ENCODE data around the gene TES. TPM values are rescaled to one million over a fixed set of nuclear protein-coding genes. Genes with fewer than 3 reads are reported as not detected.

Gene TES
- total RNA-seq, 4 donors from 2014 or later = 77.4 to 119 (median 115) TPM

DNA sequence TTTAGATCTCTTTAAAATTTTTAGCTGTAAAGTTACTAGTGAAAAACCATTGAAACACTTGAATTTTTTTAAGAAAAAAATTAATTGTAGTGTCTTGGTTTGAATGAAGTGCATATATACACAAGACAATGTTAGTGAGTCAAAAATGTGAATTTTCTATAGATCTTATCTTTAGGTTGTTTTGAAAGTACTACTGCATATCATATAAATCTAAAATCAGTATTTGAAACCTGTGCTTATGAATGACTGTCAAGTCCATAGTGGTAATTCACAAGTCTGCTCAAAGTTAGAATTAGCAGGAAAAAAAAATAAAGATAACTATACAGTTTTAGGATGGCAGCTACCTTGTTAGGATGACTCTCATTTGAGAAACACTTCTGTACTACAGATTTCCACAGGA is 25.0 kb downstream of the TES start:
- no peaks in the 10 kb centered on the region for H3K36me3 ChIP-seq
- H3K4me3 ChIP-seq = no peak overlapping the region
- TF ChIP-seq EP300 (IDR thresholded peaks at IDR 0.05; ENCODE audit: low read depth) = no peak
- no peak for TF ChIP-seq POLR2AphosphoS5 (IDR thresholded peaks at IDR 0.05)
- TF ChIP-seq POLR2A (IDR thresholded peaks at IDR 0.05) = no peak
- TF ChIP-seq, protein P1, sequence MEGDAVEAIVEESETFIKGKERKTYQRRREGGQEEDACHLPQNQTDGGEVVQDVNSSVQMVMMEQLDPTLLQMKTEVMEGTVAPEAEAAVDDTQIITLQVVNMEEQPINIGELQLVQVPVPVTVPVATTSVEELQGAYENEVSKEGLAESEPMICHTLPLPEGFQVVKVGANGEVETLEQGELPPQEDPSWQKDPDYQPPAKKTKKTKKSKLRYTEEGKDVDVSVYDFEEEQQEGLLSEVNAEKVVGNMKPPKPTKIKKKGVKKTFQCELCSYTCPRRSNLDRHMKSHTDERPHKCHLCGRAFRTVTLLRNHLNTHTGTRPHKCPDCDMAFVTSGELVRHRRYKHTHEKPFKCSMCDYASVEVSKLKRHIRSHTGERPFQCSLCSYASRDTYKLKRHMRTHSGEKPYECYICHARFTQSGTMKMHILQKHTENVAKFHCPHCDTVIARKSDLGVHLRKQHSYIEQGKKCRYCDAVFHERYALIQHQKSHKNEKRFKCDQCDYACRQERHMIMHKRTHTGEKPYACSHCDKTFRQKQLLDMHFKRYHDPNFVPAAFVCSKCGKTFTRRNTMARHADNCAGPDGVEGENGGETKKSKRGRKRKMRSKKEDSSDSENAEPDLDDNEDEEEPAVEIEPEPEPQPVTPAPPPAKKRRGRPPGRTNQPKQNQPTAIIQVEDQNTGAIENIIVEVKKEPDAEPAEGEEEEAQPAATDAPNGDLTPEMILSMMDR (IDR thresholded peaks at IDR 0.05) = no peak
- in situ Hi-C loops (cut with MboI; ENCODE audit: low pct_ligation_motif_present in 1 of 4, low pct_unique_long_range_greater_than_20kb in 1 of 4, low sequenced_read_pairs in 3 of 4) (loop anchor here in 2 of 4 donors (5.0 kb wide), 1 partner anchor 58 kb away; no protein-coding TSS in a partner anchor), intact Hi-C loops (cut with DNase I; ENCODE audit: low total_unique reads) (loop anchor here (5.0 kb wide), 1 partner anchor 48 kb away; no protein-coding TSS in a partner anchor)
- H3K4me1 ChIP-seq = peaks cover 18 to 66% (median 34%) of the 10 kb centered on the region in 4 donors
- H3K27me3 ChIP-seq = no peaks in the 10 kb centered on the region
- H3K27ac ChIP-seq = peak overlapping the region in 3 of 4 donors; percentile 82 to 98 (median 96)
- no peaks in the 10 kb centered on the region for H3K9me3 ChIP-seq
- DNase-seq = no peak

DNA sequence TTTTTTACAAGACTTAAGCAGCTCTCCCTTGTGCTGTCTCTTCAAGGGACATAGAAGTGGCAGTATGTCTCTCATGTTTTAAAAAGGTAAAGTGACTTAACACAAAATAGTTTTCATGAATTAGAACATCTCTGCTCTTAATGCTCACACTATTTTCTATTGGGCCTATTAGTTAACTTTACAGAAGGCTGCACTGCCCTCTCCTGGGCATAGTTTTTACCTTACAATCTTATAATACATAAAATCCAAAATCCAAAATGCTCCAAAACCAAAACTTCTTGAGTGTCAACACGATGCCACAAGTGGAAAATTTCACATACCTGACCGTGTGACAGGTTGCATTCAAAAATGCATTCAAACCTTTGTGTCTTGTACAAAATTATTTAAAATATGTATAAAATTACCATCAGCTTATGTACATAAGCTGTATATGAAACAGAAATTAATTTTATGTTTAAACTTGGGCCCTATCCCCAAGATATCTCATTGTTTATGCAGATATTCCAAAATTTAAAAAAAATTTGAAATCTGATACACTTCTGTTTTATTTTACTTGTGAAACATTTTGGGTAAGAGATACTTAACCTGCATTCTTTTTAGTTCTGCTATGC is 25.8 kb downstream of the TES start:
- peaks cover 12 to 66% (median 27%) of the 10 kb centered on the region in 4 donors for H3K4me1 ChIP-seq
- H3K27ac ChIP-seq = peak overlapping the region in 3 of 4 donors; percentile 59 to 96 (median 82)
- H3K9me3 ChIP-seq = no peaks in the 10 kb centered on the region
- intact Hi-C loops (cut with DNase I; ENCODE audit: low total_unique reads) (loop anchor here (5.0 kb wide), 1 partner anchor 49 kb away; no protein-coding TSS in a partner anchor), in situ Hi-C loops (cut with MboI; ENCODE audit: low pct_ligation_motif_present in 1 of 4, low pct_unique_long_range_greater_than_20kb in 1 of 4, low sequenced_read_pairs in 3 of 4) (loop anchor here in 2 of 4 donors (5.0 kb wide), 1 partner anchor 59 kb away; no protein-coding TSS in a partner anchor)
- DNase-seq = peak; percentile 48
- no peaks in the 10 kb centered on the region for H3K36me3 ChIP-seq
- TF ChIP-seq, protein P1 (IDR thresholded peaks at IDR 0.05) = peak; percentile 43 to 72 (median 54)
- TF ChIP-seq POLR2A (IDR thresholded peaks at IDR 0.05) (no peak), EP300 (IDR thresholded peaks at IDR 0.05; ENCODE audit: low read depth) (no peak), POLR2AphosphoS5 (IDR thresholded peaks at IDR 0.05) (no peak)
- H3K4me3 ChIP-seq = no peak overlapping the region
- H3K27me3 ChIP-seq = no peaks in the 10 kb centered on the region
- 25 to 36% methylated on average over 2 of the region's 2 CpGs for WGBS, 2 donors (ENCODE audit: low coverage in 1 of 2)

DNA sequence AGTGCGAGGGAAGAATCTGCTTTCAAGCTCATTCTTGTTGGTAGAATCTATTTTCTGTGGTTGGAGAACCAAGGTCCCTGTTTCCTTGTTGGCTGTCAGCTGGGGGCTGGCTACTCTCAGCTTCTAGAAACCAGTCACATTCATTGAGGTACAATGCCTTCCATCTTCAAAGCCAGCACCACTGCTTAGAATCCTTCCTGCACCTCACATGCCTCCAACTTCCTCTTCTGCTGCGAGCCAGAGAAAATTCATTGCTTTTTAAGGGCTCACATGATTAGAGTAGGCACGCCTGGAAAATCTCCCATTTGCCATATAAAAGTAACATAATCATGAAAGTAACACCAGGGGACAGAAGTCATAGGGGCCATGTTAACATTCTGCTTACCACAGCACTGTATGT is 28.7 kb downstream of the TES start:
- intact Hi-C loops (cut with DNase I; ENCODE audit: low total_unique reads) = loop anchor here (5.0 kb wide), 1 partner anchor 52 kb away; no protein-coding TSS in a partner anchor
- H3K4me3 ChIP-seq = no peak overlapping the region
- TF ChIP-seq EP300 (IDR thresholded peaks at IDR 0.05; ENCODE audit: low read depth) = no peak
- no peak for TF ChIP-seq POLR2A (IDR thresholded peaks at IDR 0.05)
- peak in 2 of 3 donors; percentile 21 to 57 for TF ChIP-seq POLR2AphosphoS5 (IDR thresholded peaks at IDR 0.05)
- TF ChIP-seq, protein P1 (IDR thresholded peaks at IDR 0.05) = no peak
- in situ Hi-C loops (cut with MboI; ENCODE audit: low pct_ligation_motif_present in 1 of 4, low pct_unique_long_range_greater_than_20kb in 1 of 4, low sequenced_read_pairs in 3 of 4) = loop anchor here in 2 of 4 donors (5.0 kb wide), 1 partner anchor 62 kb away; no protein-coding TSS in a partner anchor
- H3K9me3 ChIP-seq = no peaks in the 10 kb centered on the region
- H3K27me3 ChIP-seq = no peaks in the 10 kb centered on the region
- 51 to 54% methylated on average over 3 of the region's 3 CpGs for WGBS, 2 donors (ENCODE audit: low coverage in 1 of 2)
- no peak for DNase-seq
- no peaks in the 10 kb centered on the region for H3K36me3 ChIP-seq
- peaks cover 8 to 52% (median 18%) of the 10 kb centered on the region in 4 donors for H3K4me1 ChIP-seq
- peak overlapping the region; percentile 45 to 96 (median 70) for H3K27ac ChIP-seq

DNA sequence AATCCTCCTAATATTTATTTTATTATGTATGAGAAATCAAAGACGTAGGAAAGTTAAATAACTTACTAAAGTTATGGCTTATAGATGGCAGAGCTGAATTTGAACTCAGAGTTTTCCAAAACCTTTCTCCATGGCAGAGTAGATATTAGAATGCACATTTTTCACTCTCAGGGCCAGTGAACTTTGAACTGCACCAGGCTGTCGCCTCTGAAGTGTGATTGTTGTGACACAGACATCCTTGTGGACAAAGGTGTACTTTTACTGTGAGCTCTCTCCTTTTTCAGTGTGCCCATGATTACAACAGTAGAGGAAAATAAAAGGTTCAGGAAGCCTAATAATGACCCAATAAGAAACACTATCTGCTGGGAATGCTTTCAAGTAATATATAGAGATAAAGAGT is 29.1 kb downstream of the TES start:
- no peak for DNase-seq
- no peaks in the 10 kb centered on the region for H3K36me3 ChIP-seq
- H3K4me3 ChIP-seq = no peak overlapping the region
- intact Hi-C loops (cut with DNase I; ENCODE audit: low total_unique reads) = loop anchor here (5.0 kb wide), 1 partner anchor 52 kb away; no protein-coding TSS in a partner anchor
- TF ChIP-seq POLR2AphosphoS5 (IDR thresholded peaks at IDR 0.05) (no peak), POLR2A (IDR thresholded peaks at IDR 0.05) (no peak), EP300 (IDR thresholded peaks at IDR 0.05; ENCODE audit: low read depth) (no peak)
- TF ChIP-seq, protein P1 (IDR thresholded peaks at IDR 0.05) = no peak
- no peaks in the 10 kb centered on the region for H3K27me3 ChIP-seq
- H3K9me3 ChIP-seq = peaks cover 0 to under 1% of the 10 kb centered on the region in 2 donors
- in situ Hi-C loops (cut with MboI; ENCODE audit: low pct_ligation_motif_present in 1 of 4, low pct_unique_long_range_greater_than_20kb in 1 of 4, low sequenced_read_pairs in 3 of 4) = loop anchor here in 2 of 4 donors (5.0 kb wide), 1 partner anchor 62 kb away; no protein-coding TSS in a partner anchor
- peak overlapping the region; percentile 45 to 96 (median 70) for H3K27ac ChIP-seq
- peaks cover 8 to 51% (median 18%) of the 10 kb centered on the region in 4 donors for H3K4me1 ChIP-seq
- WGBS, 2 donors (ENCODE audit: low coverage in 1 of 2) = 38 to 58% methylated on average over 1 to 2 of the region's 2 CpGs

Measured in transverse colon (tissue), 4 donors.